ENCODE measurements around the gene SEMA6A.

Gene SEMA6A

DNA sequence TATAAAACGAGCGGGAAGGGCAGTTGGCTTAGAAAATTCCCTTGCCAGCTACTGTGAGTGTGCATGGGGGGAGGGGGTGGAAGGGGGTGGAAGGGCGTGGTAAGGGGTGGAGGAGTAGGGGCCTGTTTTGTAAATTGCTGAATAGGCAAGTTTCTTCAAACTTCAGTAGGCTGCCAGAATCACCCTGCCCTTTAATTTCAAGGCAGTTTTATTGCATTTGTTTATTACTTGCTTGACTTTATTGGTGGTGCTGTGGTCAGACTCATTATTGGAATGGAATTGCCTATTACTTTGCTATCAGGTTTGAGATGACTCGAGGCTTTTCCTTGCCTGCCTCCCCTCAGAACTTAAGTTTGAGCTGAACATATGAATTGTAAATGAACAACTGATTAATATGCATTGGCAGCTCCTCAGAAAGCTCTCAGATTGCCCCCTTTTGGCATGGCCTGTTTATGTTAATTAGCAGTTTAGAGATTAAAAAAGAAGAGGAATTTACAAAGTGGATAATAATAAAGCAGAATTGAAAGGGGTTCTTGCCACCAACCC, 76.0 kb downstream of the SEMA6A start:
- TF ChIP-seq CTCF (conservative IDR thresholded peaks at IDR 0.05; ENCODE audit: low read depth, low read length), result no peak
- Histone ChIP-seq H3K4me2 (no peak overlapping the region), H3K27me3 (ENCODE audit: insufficient read depth, low read depth) (no peaks in the 10 kb centered on the region), H2AFZ (ENCODE audit: low read depth) (no peak overlapping the region), H4K20me1 (ENCODE audit: insufficient read depth) (no peaks in the 10 kb centered on the region), H3K9ac (no peak overlapping the region), H3K79me2 (ENCODE audit: insufficient read depth, low read depth) (no peaks in the 10 kb centered on the region), H3K4me1 (ENCODE audit: low read depth, poor library complexity, severe bottlenecking) (no peaks in the 10 kb centered on the region), H3K27ac (no peak overlapping the region), H3K4me3 (IDR thresholded peaks at IDR 0.05; ENCODE audit: insufficient read depth, low read depth, low read length) (no peak overlapping the region), H3K36me3 (ENCODE audit: insufficient read depth) (no peaks in the 10 kb centered on the region)

DNA sequence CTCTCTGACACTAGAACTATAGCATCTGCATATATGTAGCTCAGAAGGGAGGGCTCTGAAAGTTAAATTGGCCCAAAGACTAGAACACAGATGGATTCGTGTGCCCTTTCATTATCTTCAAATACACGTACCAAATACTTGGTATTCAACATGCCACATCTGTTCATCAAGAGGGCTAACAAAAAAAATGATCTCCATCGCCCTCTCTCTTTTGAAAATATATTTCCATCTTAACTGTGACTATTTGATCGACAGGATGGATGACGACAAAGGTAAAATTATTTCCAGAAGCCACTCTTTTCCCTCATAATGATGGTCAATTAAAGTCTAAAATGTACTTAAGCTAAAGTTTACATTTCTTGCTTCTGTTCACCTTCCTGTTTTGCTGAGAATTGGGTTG, 77.0 kb downstream of the SEMA6A start:
- Histone ChIP-seq H3K79me2 (ENCODE audit: insufficient read depth, low read depth) (no peaks in the 10 kb centered on the region), H3K9ac (no peak overlapping the region), H3K36me3 (ENCODE audit: insufficient read depth) (no peaks in the 10 kb centered on the region), H3K4me2 (no peak overlapping the region), H2AFZ (ENCODE audit: low read depth) (no peak overlapping the region), H3K4me3 (IDR thresholded peaks at IDR 0.05; ENCODE audit: insufficient read depth, low read depth, low read length) (no peak overlapping the region), H3K27ac (no peak overlapping the region), H3K4me1 (ENCODE audit: low read depth, poor library complexity, severe bottlenecking) (peaks cover 4% of the 10 kb centered on the region), H4K20me1 (ENCODE audit: insufficient read depth) (no peaks in the 10 kb centered on the region), H3K27me3 (ENCODE audit: insufficient read depth, low read depth) (no peaks in the 10 kb centered on the region)
- TF ChIP-seq CTCF (conservative IDR thresholded peaks at IDR 0.05; ENCODE audit: low read depth, low read length), result no peak

GRCh38 chr5:116495786-116496357, 78.8 kb downstream of the SEMA6A start:
- no peak overlapping the region for H2AFZ ChIP-seq (ENCODE audit: low read depth)
- no peaks in the 10 kb centered on the region for H3K27me3 ChIP-seq (ENCODE audit: insufficient read depth, low read depth)
- H4K20me1 ChIP-seq (ENCODE audit: insufficient read depth), result no peaks in the 10 kb centered on the region
- H3K4me3 ChIP-seq (IDR thresholded peaks at IDR 0.05; ENCODE audit: insufficient read depth, low read depth, low read length), result no peak overlapping the region
- no peaks in the 10 kb centered on the region for H3K79me2 ChIP-seq (ENCODE audit: insufficient read depth, low read depth)
- H3K36me3 ChIP-seq (ENCODE audit: insufficient read depth), result no peaks in the 10 kb centered on the region
- peaks cover 21% of the 10 kb centered on the region for H3K4me1 ChIP-seq (ENCODE audit: low read depth, poor library complexity, severe bottlenecking)
- TF ChIP-seq CTCF (conservative IDR thresholded peaks at IDR 0.05; ENCODE audit: low read depth, low read length), result no peak
- H3K9ac ChIP-seq, result no peak overlapping the region
- no peak overlapping the region for H3K27ac ChIP-seq
- H3K4me2 ChIP-seq, result no peak overlapping the region

DNA sequence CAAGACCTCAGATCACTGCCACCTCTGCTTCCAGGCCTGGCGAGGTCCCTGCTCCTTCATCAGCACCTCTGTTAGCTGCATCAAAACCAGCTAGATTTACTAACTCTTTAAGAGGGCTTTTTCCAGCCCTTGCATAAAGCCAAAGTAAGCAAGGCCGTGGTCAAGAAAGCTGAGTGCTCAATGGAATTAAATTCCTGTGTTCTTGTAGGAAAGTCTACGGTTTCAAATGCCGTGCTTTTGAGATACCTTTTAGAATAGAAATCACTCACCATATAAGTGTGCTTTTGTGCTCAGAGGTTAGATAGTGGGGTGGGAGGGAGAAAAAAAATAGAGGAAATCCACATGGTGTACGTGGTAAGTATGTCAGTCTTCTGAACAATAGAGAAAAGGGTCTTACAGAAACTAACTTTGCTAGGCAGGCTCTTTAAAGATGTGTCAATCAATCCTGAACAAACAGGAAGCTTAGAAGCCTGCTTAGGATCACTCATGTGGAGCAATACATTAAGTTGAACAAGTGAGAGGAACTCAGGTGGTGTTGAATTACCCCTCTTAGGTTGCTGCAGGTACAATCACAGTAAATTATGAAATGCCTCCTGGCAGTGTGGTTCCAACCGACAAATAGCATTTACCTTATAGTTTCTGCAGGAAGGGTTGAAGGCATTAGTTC, 79.7 kb downstream of the SEMA6A start:
- no peak overlapping the region for H3K4me2 ChIP-seq
- H3K27me3 ChIP-seq (ENCODE audit: insufficient read depth, low read depth), result no peaks in the 10 kb centered on the region
- H3K27ac ChIP-seq, result no peak overlapping the region
- peaks cover 22% of the 10 kb centered on the region for H3K4me1 ChIP-seq (ENCODE audit: low read depth, poor library complexity, severe bottlenecking)
- TF ChIP-seq CTCF (conservative IDR thresholded peaks at IDR 0.05; ENCODE audit: low read depth, low read length), result no peak
- no peak overlapping the region for H3K4me3 ChIP-seq (IDR thresholded peaks at IDR 0.05; ENCODE audit: insufficient read depth, low read depth, low read length)
- no peaks in the 10 kb centered on the region for H4K20me1 ChIP-seq (ENCODE audit: insufficient read depth)
- H3K79me2 ChIP-seq (ENCODE audit: insufficient read depth, low read depth), result no peaks in the 10 kb centered on the region
- H3K36me3 ChIP-seq (ENCODE audit: insufficient read depth), result no peaks in the 10 kb centered on the region
- no peak overlapping the region for H2AFZ ChIP-seq (ENCODE audit: low read depth)
- H3K9ac ChIP-seq, result no peak overlapping the region

Data from KMS-11 (cell line).